GM12878 (cell line): ENCODE data around the gene OR52E2.

ENCODE experiments used
- EZH2 ChIP-seq: IDR thresholded peaks from 2 replicates; pipeline ENCODE4 v1.6.1; 2012; ENCODE audit warnings: low read depth, mild to moderate bottlenecking, control low read depth, inconsistent platforms, low read length, borderline replicate concordance; ENCODE audit not compliant: control insufficient read depth
- MAX ChIP-seq: IDR thresholded peaks from 2 replicates; pipeline ENCODE4 v1.6.1; 2012; ENCODE audit warnings: low read depth, low read length, improper control_type of control experiment
- NBN ChIP-seq: fragments of 450-650 bp; IDR thresholded peaks from 2 replicates; pipeline ENCODE4 v1.6.1; 2016
- NFYA ChIP-seq: IDR thresholded peaks from 2 replicates; pipeline ENCODE4 v1.6.1; 2011; ENCODE audit warnings: low read depth, mild to moderate bottlenecking, low read length, improper control_type of control experiment, borderline replicate concordance
- YY1 ChIP-seq: IDR thresholded peaks from 2 replicates; pipeline ENCODE4 v1.6.1; 2011; ENCODE audit warnings: low read depth, mild to moderate bottlenecking, low read length
- ZBED1 ChIP-seq: IDR thresholded peaks from 2 replicates; pipeline ENCODE4 v1.6.1; 2016; ENCODE audit warnings: borderline replicate concordance
- ZNF687 ChIP-seq: fragments of 450-650 bp; IDR thresholded peaks from 2 replicates; pipeline ENCODE4 v1.6.1; 2017; ENCODE audit warnings: mild to moderate bottlenecking, moderate library complexity
- TF ChIP-seq, protein P1 (sequence below), 3 experiments: IDR thresholded peaks in 2 of 3; conservative IDR thresholded peaks in 1 of 3; 2 replicates each; pipeline ENCODE4 v1.5.1; 2011; ENCODE audit warnings: low read depth in 3 of 3, low read length in 3 of 3, mild to moderate bottlenecking in 3 of 3, control low read depth in 2 of 3, moderate library complexity in 2 of 3, inconsistent platforms in 1 of 3, mixed read lengths in 1 of 3; ENCODE audit not compliant: control insufficient read depth in 2 of 3, insufficient read depth in 1 of 3; ENCODE audit errors: extremely low read depth in 1 of 3

GRCh38 chr11:5013012-5013411 is 46.4 kb downstream of the OR52E2 start:
- TF ChIP-seq NBN: no peak
- TF ChIP-seq YY1: no peak
- TF ChIP-seq ZNF687: no peak
- no peak for TF ChIP-seq ZBED1
- no peak for TF ChIP-seq NFYA
- TF ChIP-seq, protein P1, sequence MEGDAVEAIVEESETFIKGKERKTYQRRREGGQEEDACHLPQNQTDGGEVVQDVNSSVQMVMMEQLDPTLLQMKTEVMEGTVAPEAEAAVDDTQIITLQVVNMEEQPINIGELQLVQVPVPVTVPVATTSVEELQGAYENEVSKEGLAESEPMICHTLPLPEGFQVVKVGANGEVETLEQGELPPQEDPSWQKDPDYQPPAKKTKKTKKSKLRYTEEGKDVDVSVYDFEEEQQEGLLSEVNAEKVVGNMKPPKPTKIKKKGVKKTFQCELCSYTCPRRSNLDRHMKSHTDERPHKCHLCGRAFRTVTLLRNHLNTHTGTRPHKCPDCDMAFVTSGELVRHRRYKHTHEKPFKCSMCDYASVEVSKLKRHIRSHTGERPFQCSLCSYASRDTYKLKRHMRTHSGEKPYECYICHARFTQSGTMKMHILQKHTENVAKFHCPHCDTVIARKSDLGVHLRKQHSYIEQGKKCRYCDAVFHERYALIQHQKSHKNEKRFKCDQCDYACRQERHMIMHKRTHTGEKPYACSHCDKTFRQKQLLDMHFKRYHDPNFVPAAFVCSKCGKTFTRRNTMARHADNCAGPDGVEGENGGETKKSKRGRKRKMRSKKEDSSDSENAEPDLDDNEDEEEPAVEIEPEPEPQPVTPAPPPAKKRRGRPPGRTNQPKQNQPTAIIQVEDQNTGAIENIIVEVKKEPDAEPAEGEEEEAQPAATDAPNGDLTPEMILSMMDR (IDR thresholded peaks at IDR 0.05 in 2 of 3, conservative IDR thresholded peaks at IDR 0.05 in 1 of 3; ENCODE audit: control insufficient read depth in 2 of 3, extremely low read depth in 1 of 3, insufficient read depth in 1 of 3, low read depth in 3 of 3, low read length in 3 of 3): no peak
- no peak for TF ChIP-seq MAX
- no peak for TF ChIP-seq EZH2
